HepG2 (cell line): Measurements from ENCODE around the gene FAM177B. TPM values are rescaled to one million over a fixed set of nuclear protein-coding genes. Genes with fewer than 3 reads are reported as not detected.

Experiments used
- ATAC-seq: fragments of 200-7000 bp; cut with Tn5 transposase; 3 replicates; pipeline ENCODE4 v1.9.1; 2020; ENCODE audit warnings: mild to moderate bottlenecking, moderate library complexity
- BruUV-seq: library from RNA; stranded (reverse); fragments of 400-500 nt; replicated peaks from 2 replicates; lab custom pipeline; 2021; lab: Mats Ljungman, UMichigan
- CTCF ChIA-PET: fragments of 300-600 bp; formaldehyde crosslinking; extraction: SDS; loops from one replicate; lab custom pipeline; 2021; ENCODE audit warnings: low total read pairs, inconsistent platforms, low intra/inter-chr PET ratio; lab: Yijun Ruan, JAX
- POLR2A ChIA-PET: fragments of 350-600 bp; sonication (Branson Sonifier 250); formaldehyde crosslinking; loops from one replicate; lab custom pipeline; 2020; ENCODE audit warnings: antibody characterized with exemption, inconsistent platforms; lab: Yijun Ruan, JAX
- DNase-seq: peaks from one replicate; pipeline ENCODE4 v3.0.0-alpha.2; 2015; ENCODE audit warnings: low spot score
- FAIRE-seq: peaks from 3 replicates; lab custom pipeline; 2011; peaks lifted over from hg19 to GRCh38; lab: Jason Lieb, UNC
- H2AFZ ChIP-seq: one replicate; pipeline ENCODE4 v1.6.1; 2011; ENCODE audit warnings: low read length, inconsistent platforms
- H3K27ac ChIP-seq: fragments of 300-600 bp; 3 replicates; pipeline ENCODE4 v1.8.0; 2011; ENCODE audit warnings: mixed run types, mild to moderate bottlenecking, mixed read lengths, low read length, inconsistent platforms; ENCODE audit not compliant: insufficient read depth; ENCODE audit errors: extremely low read length
- H3K27me3 ChIP-seq, 2 experiments: fragments of 200-600 bp in 1 of 2; 2 replicates in 1 of 2; 3 replicates in 1 of 2; pipeline versions ENCODE4 v1.6.0 to v1.8.0; 2011; ENCODE audit warnings: low read length in 2 of 2, mild to moderate bottlenecking in 2 of 2, moderate library complexity in 2 of 2, inconsistent platforms in 1 of 2; ENCODE audit not compliant: insufficient read depth in 2 of 2, control insufficient read depth in 1 of 2
- H3K36me3 ChIP-seq, 2 experiments: fragments of 200-600 bp in 1 of 2; replicated peaks in 1 of 2; 2 replicates in 1 of 2; 3 replicates in 1 of 2; pipeline versions ENCODE4 v1.5.1 to v1.8.0; 2011; ENCODE audit warnings: low read length in 2 of 2, inconsistent platforms in 1 of 2; ENCODE audit not compliant: insufficient read depth in 2 of 2, control insufficient read depth in 1 of 2
- H3K4me1 ChIP-seq: 2 replicates; pipeline ENCODE4 v1.5.1; 2012; ENCODE audit warnings: low read length, inconsistent platforms; ENCODE audit not compliant: insufficient read depth
- H3K4me2 ChIP-seq: 2 replicates; pipeline ENCODE4 v1.6.0; 2011; ENCODE audit warnings: low read depth, low read length, inconsistent platforms
- H3K4me3 ChIP-seq, 3 experiments: fragments of 200-600 bp in 1 of 3; sonication (generic), shearing (Covaris generic) in 1 of 3; replicated peaks in 1 of 3; 2 replicates each; pipeline ENCODE4 v1.5.1; 2011 to 2016; ENCODE audit warnings: low read length in 3 of 3, inconsistent platforms in 2 of 3, low read depth in 2 of 3, mild to moderate bottlenecking in 2 of 3, control low read depth in 1 of 3, mixed read lengths in 1 of 3; ENCODE audit not compliant: insufficient read depth in 1 of 3
- H3K79me2 ChIP-seq: one replicate; pipeline ENCODE4 v1.6.1; 2011; ENCODE audit warnings: low read length, inconsistent platforms; ENCODE audit not compliant: insufficient read depth
- H3K9ac ChIP-seq: 2 replicates; pipeline ENCODE4 v1.6.0; 2011; ENCODE audit warnings: mild to moderate bottlenecking, low read depth, low read length, inconsistent platforms; ENCODE audit not compliant: insufficient read depth
- H3K9me3 ChIP-seq: 2 replicates; pipeline ENCODE4 v1.5.1; 2012; ENCODE audit warnings: mild to moderate bottlenecking, low read length
- H4K20me1 ChIP-seq: 2 replicates; pipeline ENCODE4 v1.6.0; 2011; ENCODE audit warnings: inconsistent platforms, mild to moderate bottlenecking, low read length, moderate library complexity; ENCODE audit not compliant: insufficient read depth
- AGO1 ChIP-seq: fragments of 200-400 bp; formaldehyde crosslinking; IDR thresholded peaks from 2 replicates; pipeline ENCODE4 v1.6.1; 2017; ENCODE audit warnings: mild to moderate bottlenecking, low read depth, low read length, moderate library complexity; ENCODE audit not compliant: poor library complexity, severe bottlenecking
- DNMT1 ChIP-seq: sonication (generic); formaldehyde crosslinking; IDR thresholded peaks from 2 replicates; pipeline ENCODE4 v1.5.1; 2020; ENCODE audit warnings: mild to moderate bottlenecking, missing genetic modification reagents
- FOSL2 ChIP-seq: sonication (generic); formaldehyde crosslinking; IDR thresholded peaks from 2 replicates; pipeline ENCODE4 v1.4.0; 2020; ENCODE audit warnings: missing genetic modification reagents
- HNF1B ChIP-seq: sonication (generic); formaldehyde crosslinking; IDR thresholded peaks from 2 replicates; pipeline ENCODE4 v1.5.1; 2020; ENCODE audit warnings: mild to moderate bottlenecking, moderate library complexity, missing genetic modification reagents
- HNF4A ChIP-seq: sonication (generic); formaldehyde crosslinking; IDR thresholded peaks from 2 replicates; pipeline ENCODE4 v1.4.0; 2020; ENCODE audit warnings: missing genetic modification reagents
- KLF11 ChIP-seq: IDR thresholded peaks from 2 replicates; pipeline ENCODE4 v1.6.1; 2016; ENCODE audit warnings: missing compliant biosample characterization
- MIER2 ChIP-seq: IDR thresholded peaks from 2 replicates; pipeline ENCODE4 v1.6.1; 2016; ENCODE audit warnings: missing biosample characterization, missing genetic modification reagents
- MYC ChIP-seq: sonication (generic); formaldehyde crosslinking; IDR thresholded peaks from 2 replicates; pipeline ENCODE4 v1.9.0; 2021; ENCODE audit warnings: missing genetic modification reagents, borderline replicate concordance
- RFXANK ChIP-seq: IDR thresholded peaks from 2 replicates; pipeline ENCODE4 v1.6.1; 2016
- SETDB1 ChIP-seq: sonication (generic); formaldehyde crosslinking; IDR thresholded peaks from 2 replicates; pipeline ENCODE4 v1.5.1; 2020; ENCODE audit warnings: missing genetic modification reagents, mild to moderate bottlenecking, borderline replicate concordance
- SP4 ChIP-seq: sonication (generic); formaldehyde crosslinking; IDR thresholded peaks from 2 replicates; pipeline ENCODE4 v1.8.1; 2023; ENCODE audit warnings: mild to moderate bottlenecking, missing genetic modification reagents
- SYNCRIP ChIP-seq: fragments of 200-400 bp; formaldehyde crosslinking; IDR thresholded peaks from 2 replicates; pipeline ENCODE4 v1.6.1; 2018; ENCODE audit warnings: mild to moderate bottlenecking, low read depth, low read length; ENCODE audit not compliant: insufficient read depth
- XBP1 ChIP-seq: sonication (generic); formaldehyde crosslinking; IDR thresholded peaks from 2 replicates; pipeline ENCODE4 v1.5.0; 2020; ENCODE audit warnings: missing genetic modification reagents
- ZFY ChIP-seq: sonication (generic); formaldehyde crosslinking; IDR thresholded peaks from 2 replicates; pipeline ENCODE4 v1.4.0; 2020; ENCODE audit warnings: missing genetic modification reagents
- ZNF180 ChIP-seq: sonication (generic); formaldehyde crosslinking; IDR thresholded peaks from 2 replicates; pipeline ENCODE4 v1.4.0; 2020; ENCODE audit warnings: low read depth, missing genetic modification reagents, borderline replicate concordance
- ZNF234 ChIP-seq: sonication (generic); formaldehyde crosslinking; conservative IDR thresholded peaks from 2 replicates; pipeline ENCODE4 v1.5.1; 2020; ENCODE audit warnings: mild to moderate bottlenecking, missing genetic modification reagents
- ZNF362 ChIP-seq: sonication (generic); formaldehyde crosslinking; IDR thresholded peaks from 2 replicates; pipeline ENCODE4 v1.4.0; 2020; ENCODE audit warnings: missing genetic modification reagents, mild to moderate bottlenecking, borderline replicate concordance
- WGBS: methylation state at CpG from one replicate; pipeline ENCODE4 v1.1.6; 2017; ENCODE audit warnings: low lambda C conversion rate; 5-methylcytosine and 5-hydroxymethylcytosine counted together
- in situ Hi-C: cut with HindIII; loops from 2 replicates; pipeline ENCODE4 v1.10.0; 2017; ENCODE audit warnings: low pct_unique_long_range_greater_than_20kb; ENCODE audit not compliant: extremely low pct_ligation_motif_present
- intact Hi-C: fragments of 100-400 bp; cut with micrococcal nuclease; formaldehyde crosslinking; loops from one replicate; pipeline ENCODE4 v1.10.0; 2022; ENCODE audit not compliant: unreplicated experiment
- polyA plus RNA-seq, 8 experiments: library from polyadenylated mRNA; depleted of rRNA in 3 of 8; stranded (reverse) in 7 of 8; unstranded in 1 of 8; fragments of >200 nt; fragmentation: Illumina TruSeq in 4 of 8; extraction: Trizol in 4 of 8; gene quantifications; 2 replicates each; pipeline versions ENCODE4 v1.2.1 to v1.2.3, GENCODE V29; 2011 to 2016; ENCODE audit warnings: low read depth in 4 of 8, missing spikeins in 1 of 8, mixed read lengths in 1 of 8; ENCODE audit not compliant: insufficient read depth in 1 of 8
- total RNA-seq, 5 experiments: library from RNA; depleted of rRNA; stranded (reverse); fragments of >200 nt; fragmentation: Illumina TruSeq; extraction: Trizol; gene quantifications; 2 replicates each; pipeline ENCODE4 v1.2.3, GENCODE V29; 2016; ENCODE audit warnings: low read depth in 1 of 5

FAM177B gene
- total and polyA plus RNA-seq, 2 of the 13 experiments (the other 11 are each of a cell fraction or from before 2014, with no cell fraction given): 0.05 TPM; not detected in 1

- Histone ChIP-seq H3K4me3 (no peak overlapping the region), H3K27ac (no peak overlapping the region), H3K36me3 (no peaks in the 10 kb centered on the region), H4K20me1 (no peaks in the 10 kb centered on the region), H3K4me2 (no peak overlapping the region), H3K9me3 (peaks cover 11% of the 10 kb centered on the region), H2AFZ (no peak overlapping the region), H3K79me2 (no peaks in the 10 kb centered on the region), H3K9ac (no peak overlapping the region), H3K4me1 (no peaks in the 10 kb centered on the region), H3K27me3 (no peaks in the 10 kb centered on the region)
- 65% methylated on average over 2 of the region's 2 CpGs for WGBS
- ATAC-seq (no peak), FAIRE-seq (no peak), DNase-seq (no peak)
- ChIA-PET POLR2A (no interaction called here), CTCF (no interaction called here)
- TF ChIP-seq XBP1 (CRISPR knock-in tag): no peak
- no TSS peak for BruUV-seq
- intact Hi-C loops: no loop called here
- in situ Hi-C loops: no loop called here
Observed at GRCh38 chr1:222769971-222770620, 33.1 kb downstream of the FAM177B start.

- Histone ChIP-seq H3K4me2 (no peak overlapping the region), H3K4me3 (no peak overlapping the region)
- intact Hi-C loops: no loop called here
- ChIA-PET CTCF (no interaction called here), POLR2A (no interaction called here)
- no peak for TF ChIP-seq AGO1
- TF ChIP-seq ZNF234 (CRISPR knock-in tag): no peak
- no peak for TF ChIP-seq SP4 (CRISPR knock-in tag)
- no peak for TF ChIP-seq DNMT1 (CRISPR knock-in tag)
- no peak for TF ChIP-seq MYC
- TF ChIP-seq FOSL2 (CRISPR knock-in tag): no peak
- TF ChIP-seq KLF11 (CRISPR knock-in tag): no peak
- no peak for TF ChIP-seq ZNF362
- TF ChIP-seq ZFY (CRISPR knock-in tag): no peak
- no peak for TF ChIP-seq RFXANK (CRISPR knock-in tag)
- TF ChIP-seq SYNCRIP: no peak
- TF ChIP-seq ZNF180 (CRISPR knock-in tag): no peak
- no peak for TF ChIP-seq HNF4A (CRISPR knock-in tag)
- no peak for TF ChIP-seq MIER2 (CRISPR knock-in tag)
- TF ChIP-seq HNF1B: no peak
- no peak for TF ChIP-seq SETDB1 (CRISPR knock-in tag)
- TF ChIP-seq, all 625 proteins: peak for 0
- no peaks in the 10 kb centered on the region for H4K20me1 ChIP-seq
- no peaks in the 10 kb centered on the region for H3K4me1 ChIP-seq
- H3K9ac ChIP-seq: no peak overlapping the region
- peaks cover 11% of the 10 kb centered on the region for H3K9me3 ChIP-seq
- DNase-seq (no peak), ATAC-seq (no peak), FAIRE-seq (no peak)
- in situ Hi-C loops: no loop called here
- H2AFZ ChIP-seq: no peak overlapping the region
- no TSS peak for BruUV-seq
- WGBS: 56% methylated on average over 4 of the region's 4 CpGs
- H3K79me2 ChIP-seq: no peaks in the 10 kb centered on the region
- no peaks in the 10 kb centered on the region for H3K36me3 ChIP-seq
- no peak overlapping the region for H3K27ac ChIP-seq
- H3K27me3 ChIP-seq: no peaks in the 10 kb centered on the region; a peak in 1 of 5 replicates
Observed at GRCh38 chr1:222772996-222773379, 36.0 kb downstream of the FAM177B start.
